Measurements from ENCODE around the gene PTPN23.

DNA sequence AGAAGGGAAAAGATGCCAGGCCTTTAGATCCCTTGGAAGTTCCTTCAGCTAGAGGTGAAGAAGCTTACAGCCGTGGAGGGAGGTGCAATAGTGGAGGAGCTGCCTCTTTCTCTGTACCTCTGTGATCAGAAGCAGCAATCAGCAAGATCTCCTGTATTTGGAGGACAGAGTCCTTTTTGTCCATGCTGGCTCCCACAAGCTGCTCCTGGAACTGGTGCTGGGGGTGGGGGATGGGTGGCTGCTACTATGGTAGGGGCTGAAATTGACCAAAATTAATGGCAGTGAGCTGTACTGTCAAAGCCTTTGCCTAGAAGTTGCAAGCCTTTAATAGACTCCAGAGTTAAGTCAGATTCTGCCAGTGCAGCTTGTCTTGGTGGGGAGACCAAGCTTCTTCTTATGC lies 18.2 kb downstream of the PTPN23 start:
- no peak for TF ChIP-seq EZH2 (optimal IDR thresholded peaks at IDR 0.05; ENCODE audit: low read depth, low read length)
- no peak for TF ChIP-seq EZH2phosphoT487 (IDR thresholded peaks at IDR 0.05; ENCODE audit: low read length)
- TF ChIP-seq, protein P1, sequence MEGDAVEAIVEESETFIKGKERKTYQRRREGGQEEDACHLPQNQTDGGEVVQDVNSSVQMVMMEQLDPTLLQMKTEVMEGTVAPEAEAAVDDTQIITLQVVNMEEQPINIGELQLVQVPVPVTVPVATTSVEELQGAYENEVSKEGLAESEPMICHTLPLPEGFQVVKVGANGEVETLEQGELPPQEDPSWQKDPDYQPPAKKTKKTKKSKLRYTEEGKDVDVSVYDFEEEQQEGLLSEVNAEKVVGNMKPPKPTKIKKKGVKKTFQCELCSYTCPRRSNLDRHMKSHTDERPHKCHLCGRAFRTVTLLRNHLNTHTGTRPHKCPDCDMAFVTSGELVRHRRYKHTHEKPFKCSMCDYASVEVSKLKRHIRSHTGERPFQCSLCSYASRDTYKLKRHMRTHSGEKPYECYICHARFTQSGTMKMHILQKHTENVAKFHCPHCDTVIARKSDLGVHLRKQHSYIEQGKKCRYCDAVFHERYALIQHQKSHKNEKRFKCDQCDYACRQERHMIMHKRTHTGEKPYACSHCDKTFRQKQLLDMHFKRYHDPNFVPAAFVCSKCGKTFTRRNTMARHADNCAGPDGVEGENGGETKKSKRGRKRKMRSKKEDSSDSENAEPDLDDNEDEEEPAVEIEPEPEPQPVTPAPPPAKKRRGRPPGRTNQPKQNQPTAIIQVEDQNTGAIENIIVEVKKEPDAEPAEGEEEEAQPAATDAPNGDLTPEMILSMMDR (IDR thresholded peaks at IDR 0.05; ENCODE audit: low read length) = no peak
